HG02973 (cell line): ENCODE data around the gene SELENOM.

Experiments
- ATAC-seq: cut with Tn5 transposase; IDR thresholded peaks from one replicate; pipeline ENCODE4 v1.9.1; 2021; ENCODE audit warnings: moderate library complexity; ENCODE audit not compliant: unreplicated experiment

Gene SELENOM, protein sequence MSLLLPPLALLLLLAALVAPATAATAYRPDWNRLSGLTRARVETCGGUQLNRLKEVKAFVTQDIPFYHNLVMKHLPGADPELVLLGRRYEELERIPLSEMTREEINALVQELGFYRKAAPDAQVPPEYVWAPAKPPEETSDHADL

GRCh38 chr22:31107178-31107893 is at the start of gene SELENOM:
Gene SELENOM, minus strand, starts transcription at chr22:31107568. Its CDS starts 63 bp downstream, at chr22:31107505.
- ATAC-seq = peak; percentile 85

- ATAC-seq = no peak
Measured at GRCh38 chr22:31155422-31155821, 48.1 kb upstream of the SELENOM start.

- no peak for ATAC-seq
Measured at GRCh38 chr22:31154975-31155374, 47.6 kb upstream of the SELENOM start.

DNA sequence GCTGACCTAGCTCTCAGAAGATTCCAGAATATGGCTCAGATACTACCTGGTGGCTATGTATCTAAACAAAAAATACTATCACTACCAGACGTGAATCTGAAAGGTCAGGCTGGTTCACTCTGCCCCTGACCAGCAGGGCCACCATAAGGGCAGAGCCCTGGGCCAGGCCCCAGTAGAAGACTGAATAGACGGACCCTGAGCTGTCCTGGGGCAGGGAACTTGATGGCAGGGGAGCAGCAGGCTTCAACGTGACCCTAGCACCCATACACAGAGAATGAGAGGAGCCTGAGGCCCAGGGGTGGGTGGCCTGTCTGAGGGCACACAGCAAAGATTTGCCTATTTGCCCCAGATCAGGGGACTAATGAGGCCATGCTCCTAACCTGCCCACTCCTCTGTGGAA is 46.0 kb upstream of the SELENOM start:
- ATAC-seq = no peak

DNA sequence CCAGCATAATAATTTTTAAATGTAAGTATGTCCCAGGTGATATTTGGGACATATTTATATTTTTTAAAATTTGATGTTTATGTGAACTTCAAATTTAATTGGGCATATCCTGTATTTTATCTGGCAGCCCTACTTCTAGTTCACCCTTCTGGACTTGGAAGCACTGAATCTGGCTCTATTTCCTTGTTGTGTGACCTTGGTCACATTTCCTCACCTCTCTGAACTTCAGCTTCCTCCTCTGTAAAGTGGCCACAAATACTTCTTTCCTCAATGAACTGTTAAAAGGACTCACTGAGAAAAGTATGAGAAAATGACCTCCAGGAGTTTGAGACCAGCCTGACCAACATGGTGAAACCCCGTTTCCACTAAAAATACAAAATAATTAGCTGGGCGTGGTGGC is 44.5 kb upstream of the SELENOM start:
- no peak for ATAC-seq

DNA sequence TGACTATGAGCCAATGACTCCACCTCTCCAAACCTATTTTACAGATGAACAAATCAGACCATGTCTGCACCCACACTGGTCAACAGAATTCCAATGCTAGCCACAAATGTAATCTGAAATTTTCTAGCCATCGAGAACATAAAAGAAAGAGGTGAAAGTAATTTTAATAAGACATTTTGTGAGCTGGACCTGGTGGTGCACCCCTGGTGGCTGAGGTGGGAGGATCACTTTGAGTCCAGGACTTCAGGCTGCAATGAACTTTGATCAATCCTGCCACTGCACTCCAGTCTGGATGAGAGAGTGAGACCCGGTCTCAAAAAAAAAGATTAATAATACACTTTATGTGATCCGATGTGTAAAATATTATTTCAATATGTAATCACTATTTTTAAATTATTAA is 43.2 kb upstream of the SELENOM start:
- ATAC-seq = no peak

DNA sequence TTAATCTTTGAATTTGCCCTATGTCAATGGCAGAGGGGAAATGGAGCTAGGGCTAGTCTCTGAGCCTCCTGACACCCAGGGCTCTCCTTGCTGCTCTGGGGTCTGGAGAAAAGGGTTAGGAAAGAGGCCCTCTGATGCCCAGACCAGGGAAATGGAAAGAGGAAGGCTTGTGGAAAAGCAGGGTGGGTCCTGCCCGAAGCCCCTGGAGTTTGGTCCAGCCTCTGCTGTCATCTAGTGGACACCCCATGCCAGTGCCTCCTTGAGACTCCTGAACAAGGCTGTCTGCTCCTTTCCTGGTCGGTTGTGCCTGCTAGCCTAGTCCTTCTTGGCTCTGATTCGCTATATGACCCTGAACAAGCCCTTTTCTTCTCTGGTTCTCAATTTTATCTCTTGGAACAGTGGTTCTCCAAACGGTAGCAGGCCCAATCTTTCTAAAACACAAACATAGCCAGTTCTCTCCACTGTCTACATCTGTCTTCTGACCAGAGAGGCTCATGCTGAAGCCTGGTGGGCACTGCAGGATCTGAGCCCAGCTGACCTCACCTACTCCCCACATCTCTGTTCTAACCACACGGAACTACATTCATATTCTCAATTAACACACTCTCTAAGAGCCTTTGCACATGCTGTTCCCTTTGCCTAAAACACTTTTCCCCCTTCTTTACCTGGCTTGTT is 41.7 kb upstream of the SELENOM start:
- ATAC-seq = no peak

DNA sequence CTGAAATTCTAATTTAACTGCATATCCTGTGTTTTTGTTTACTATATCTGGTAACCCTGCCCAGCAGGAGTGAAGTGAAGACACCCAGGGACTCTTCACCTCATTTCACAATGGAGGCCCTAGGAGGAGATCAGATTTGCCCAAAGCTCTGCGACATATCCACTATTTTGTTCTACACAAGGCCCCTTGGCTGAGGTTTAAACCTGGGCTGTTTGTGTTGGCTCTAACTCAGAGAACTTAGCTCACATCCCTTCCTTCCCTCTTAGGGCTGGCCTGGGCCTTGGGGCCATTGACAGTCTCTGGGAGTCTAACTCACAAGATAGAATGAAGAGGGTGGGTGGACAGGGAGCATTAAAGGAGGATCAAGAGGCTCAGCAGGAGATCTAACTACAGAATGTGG is 41.1 kb upstream of the SELENOM start:
- no peak for ATAC-seq

DNA sequence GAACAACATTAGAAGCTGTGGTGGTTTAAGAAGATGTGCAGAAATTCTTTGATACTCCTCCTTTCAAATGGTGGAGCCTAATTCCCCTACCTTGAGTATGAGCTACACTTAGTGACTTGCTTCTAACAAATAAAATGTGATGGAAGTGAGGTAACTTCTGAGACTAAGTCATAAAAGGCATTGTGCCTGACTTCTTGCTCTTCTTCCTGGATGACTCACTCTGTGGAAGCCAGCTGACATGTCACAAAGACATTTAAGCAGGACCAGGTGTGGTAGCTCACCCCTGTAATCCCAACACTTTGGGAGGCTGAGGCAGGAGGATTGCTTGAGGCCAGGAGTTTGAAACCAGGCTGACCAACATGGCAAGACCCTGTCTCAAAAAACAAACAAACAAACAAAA is 36.9 kb upstream of the SELENOM start:
- no peak for ATAC-seq

DNA sequence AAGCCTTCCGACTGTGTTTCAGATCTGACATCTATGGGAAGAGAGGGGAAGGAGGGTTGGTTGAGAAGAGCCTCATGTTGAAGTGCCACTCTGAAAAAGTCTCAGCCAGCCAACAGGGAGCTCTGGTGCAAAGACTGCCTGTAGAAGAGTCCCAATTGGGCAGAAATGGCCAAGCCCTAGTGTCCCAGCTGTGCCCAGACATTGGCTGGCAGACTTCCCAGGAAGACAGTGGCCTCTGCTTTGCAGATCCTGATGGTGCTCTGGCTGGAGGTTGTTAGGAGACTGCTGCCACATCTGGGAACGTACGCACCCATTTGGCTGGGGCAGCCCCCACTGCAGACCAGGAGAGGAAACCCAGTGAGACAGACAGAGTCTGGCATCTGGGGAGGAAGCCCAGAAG is 36.2 kb upstream of the SELENOM start:
- ATAC-seq = no peak

- ATAC-seq = no peak
Measured at GRCh38 chr22:31143038-31143437, 35.7 kb upstream of the SELENOM start.

- ATAC-seq = no peak
Measured at GRCh38 chr22:31142285-31142684, 34.9 kb upstream of the SELENOM start.

DNA sequence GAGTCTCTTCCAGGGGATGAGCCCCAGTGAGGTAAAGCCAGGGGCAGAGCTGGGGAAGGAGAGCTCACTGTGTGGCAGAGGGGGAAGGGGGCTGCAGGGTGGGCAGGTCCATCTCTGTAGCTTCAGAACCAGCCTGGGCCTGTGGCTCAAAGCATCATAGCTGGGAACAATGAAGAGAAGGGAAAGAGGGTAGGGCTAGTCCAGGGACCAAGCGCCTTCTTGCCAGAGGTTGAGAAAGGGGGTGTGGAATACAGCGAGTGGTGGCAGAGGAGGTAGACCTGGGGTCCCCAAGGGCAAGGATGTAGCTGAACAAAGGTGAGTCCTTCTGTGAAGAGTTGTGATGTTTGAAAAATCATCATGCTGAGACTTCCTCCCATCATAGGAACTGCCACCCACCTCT is 34.2 kb upstream of the SELENOM start:
- ATAC-seq = no peak

GRCh38 chr22:31140746-31141145 is 33.4 kb upstream of the SELENOM start:
- no peak for ATAC-seq

DNA sequence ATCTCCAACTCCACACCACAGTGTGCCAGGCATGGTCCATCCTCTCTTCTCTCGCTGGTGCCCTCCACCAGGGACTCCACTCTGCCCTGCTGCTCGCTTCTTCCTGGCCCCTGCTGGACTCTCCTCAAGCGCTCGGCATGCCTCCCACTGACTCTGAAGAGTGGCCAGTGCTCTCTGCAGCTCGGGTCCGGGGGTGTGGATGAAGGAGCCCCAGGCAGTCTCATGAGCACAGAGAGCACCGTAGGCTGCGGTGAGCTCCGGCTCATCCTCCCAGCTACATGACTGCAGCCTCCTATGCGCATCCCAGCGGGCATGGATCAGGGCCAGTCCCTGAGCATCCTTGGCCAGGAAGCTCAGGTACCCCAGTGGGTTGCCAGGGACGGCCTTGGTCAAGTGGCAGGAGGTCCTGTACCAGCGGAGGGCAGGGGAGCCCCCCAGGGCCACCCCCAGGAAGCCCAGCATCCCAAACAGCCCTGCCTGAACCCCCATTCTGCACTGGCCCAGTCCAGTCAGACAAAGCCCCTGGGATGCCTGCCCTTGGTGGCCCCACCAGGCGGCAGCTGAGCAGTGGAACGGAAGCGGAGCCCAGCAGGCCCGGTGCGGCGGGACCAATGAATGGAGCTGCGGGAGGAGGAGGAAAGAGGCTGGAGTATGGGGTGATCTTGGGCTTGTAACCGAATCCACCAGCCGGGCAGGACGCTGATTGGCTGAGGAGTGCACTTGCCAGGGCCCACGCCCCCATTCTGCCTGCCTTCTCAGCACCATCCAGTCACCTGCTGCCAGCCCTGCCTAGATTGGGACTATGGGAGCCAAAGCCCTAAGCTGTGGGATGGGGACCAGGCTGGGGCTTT is 32.7 kb upstream of the SELENOM start, which contains the start of gene PLA2G3:
Gene PLA2G3, minus strand, starts transcription at position 643 of the 851 bp plus-strand sequence. Its CDS starts 154 bp downstream, at position 489.
- no peak for ATAC-seq

DNA sequence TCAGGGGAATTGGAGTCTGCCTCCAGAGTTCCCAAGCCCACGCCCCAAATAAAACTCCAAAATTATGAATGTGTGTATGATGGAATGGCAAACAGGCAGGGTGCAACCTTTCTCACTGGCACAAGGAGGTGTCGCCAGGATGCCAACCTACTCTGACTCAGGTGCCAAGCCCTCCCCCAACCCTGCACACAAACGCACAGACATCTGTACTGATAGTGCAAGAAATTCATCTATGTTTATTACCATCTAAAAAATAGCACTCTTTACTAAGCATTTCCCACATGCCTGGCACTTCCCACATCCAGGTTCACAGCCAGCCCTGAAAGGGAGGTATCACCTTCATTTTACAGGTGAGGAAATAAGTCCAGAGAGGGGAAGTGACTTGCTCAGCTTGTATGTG is 31.7 kb upstream of the SELENOM start:
- ATAC-seq = no peak

DNA sequence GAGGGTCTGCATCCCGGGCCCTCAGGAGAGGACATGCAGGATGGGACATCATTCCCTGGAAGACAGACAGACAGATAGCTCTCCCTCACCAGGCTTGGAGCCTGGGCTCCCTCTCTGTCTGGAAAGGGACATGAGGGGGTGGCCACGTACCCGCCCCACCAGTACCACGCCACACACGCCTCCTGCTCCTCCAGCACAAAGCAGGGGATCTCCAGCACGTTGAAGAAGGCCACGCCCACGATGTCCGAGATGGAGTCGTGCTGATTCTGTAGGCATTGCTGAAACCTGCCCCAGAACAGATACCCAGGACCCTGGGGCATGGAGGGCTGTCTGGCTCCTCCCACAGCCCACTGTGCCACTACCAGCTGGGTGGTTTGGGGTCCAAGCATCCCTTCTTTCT is 30.8 kb upstream of the SELENOM start:
- no peak for ATAC-seq

DNA sequence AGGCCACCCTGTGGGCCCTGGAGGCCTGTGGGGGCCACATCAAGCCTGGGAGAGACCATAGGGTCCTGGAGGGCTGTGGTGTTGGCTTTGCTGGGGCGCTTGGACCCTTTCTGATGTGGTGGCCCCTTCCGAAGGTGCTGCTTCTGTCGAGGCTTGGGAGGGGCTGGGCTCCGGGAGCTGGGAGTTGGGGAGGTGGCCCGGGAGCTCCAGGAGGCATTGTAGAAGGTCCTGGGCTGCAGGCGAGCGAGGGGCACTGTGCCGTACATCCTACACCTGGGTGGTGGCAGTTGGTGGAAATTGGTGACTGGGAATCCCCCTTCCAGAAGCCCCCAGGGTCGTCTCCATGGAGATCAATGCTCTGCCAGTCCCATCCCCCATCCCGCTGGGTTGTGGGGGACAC is 30.4 kb upstream of the SELENOM start:
- ATAC-seq = no peak

GRCh38 chr22:31136711-31137110 is 29.3 kb upstream of the SELENOM start:
- ATAC-seq = no peak

DNA sequence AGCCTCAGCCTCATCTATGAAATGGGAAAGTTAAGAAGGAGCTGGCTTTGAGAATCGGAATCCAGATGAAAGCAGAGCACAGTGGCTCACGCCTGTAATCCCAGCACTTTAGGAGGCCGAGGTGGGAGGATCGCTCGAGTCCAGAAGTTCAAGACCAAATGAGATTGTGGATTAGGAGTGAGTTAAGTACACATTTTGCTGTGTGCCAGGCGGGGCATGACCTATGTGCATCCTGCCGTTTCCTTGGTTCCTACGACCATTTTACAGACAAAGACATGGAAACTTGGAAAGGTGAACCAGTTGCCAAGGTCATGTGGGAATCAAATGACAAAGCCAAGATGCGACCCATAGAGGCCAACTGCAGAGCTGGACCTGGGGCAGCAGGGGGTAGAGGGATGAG is 28.8 kb upstream of the SELENOM start:
- no peak for ATAC-seq

GRCh38 chr22:31135706-31136105 is 28.3 kb upstream of the SELENOM start:
- ATAC-seq = no peak
